Activated naive CD8-positive, alpha-beta T cell treated with anti-CD3 and anti-CD28 coated beads for 36 hours (primary cell): ENCODE measurements around the gene CORO6. TPM values are rescaled to one million over a fixed set of nuclear protein-coding genes. Genes with fewer than 3 reads are reported as not detected.
A peak's percentile ranks its signal among the peaks of the same experiment; 100 is the strongest.
"Not testable (repeated sequence)": the region's sequence is repeated elsewhere in the genome, so short reads cannot be mapped to it uniquely, and the experiment has no call there.

Source experiments
- DNase-seq: peaks from one replicate; pipeline ENCODE4 v3.0.0; 2021
- H3K27ac Mint-ChIP-seq: one replicate; pipeline ENCODE4 v1.8.0; 2022; ENCODE audit warnings: mild to moderate bottlenecking, moderate library complexity, mixed read lengths
- H3K27me3 Mint-ChIP-seq: one replicate; pipeline ENCODE4 v1.8.0; 2022; ENCODE audit warnings: mild to moderate bottlenecking, mixed read lengths
- H3K36me3 Mint-ChIP-seq: one replicate; pipeline ENCODE4 v1.8.0; 2021; ENCODE audit warnings: mild to moderate bottlenecking, mixed read lengths
- H3K4me1 Mint-ChIP-seq: one replicate; pipeline ENCODE4 v1.8.0; 2021; ENCODE audit warnings: mixed read lengths
- H3K4me3 Mint-ChIP-seq: one replicate; pipeline ENCODE4 v1.8.0; 2022; ENCODE audit warnings: mild to moderate bottlenecking, moderate library complexity, mixed read lengths
- H3K9me3 Mint-ChIP-seq: one replicate; pipeline ENCODE4 v1.8.0; 2022; ENCODE audit warnings: mixed read lengths
- total RNA-seq, 2 experiments: library from RNA; stranded (reverse); gene quantifications; one replicate each; pipeline ENCODE4 v1.2.3, GENCODE V29; 2021

CORO6 gene
- total RNA-seq = 1 to 10 TPM; 8.9 to 9.4 TPM

GRCh38 chr17:29622337-29623282, at the start of gene CORO6:
Gene CORO6 (minus strand): TSS chr17:29622912. CDS start chr17:29621421, 1,491 bp downstream.
- H3K36me3 Mint-ChIP-seq = peaks cover 9% of the 10 kb centered on the region
- no peaks in the 10 kb centered on the region for H3K27me3 Mint-ChIP-seq
- peak within 1 kb of the TSS; percentile 75 for H3K27ac Mint-ChIP-seq
- peak within 1 kb of the TSS; percentile 75 for H3K4me3 Mint-ChIP-seq
- no peaks in the 10 kb centered on the region for H3K9me3 Mint-ChIP-seq
- DNase-seq = peak; percentile 71
- H3K4me1 Mint-ChIP-seq = peaks cover 54% of the 10 kb centered on the region

GRCh38 chr17:29671661-29672060, 48.9 kb upstream of the CORO6 start:
- Mint-ChIP-seq H3K9me3 (no peaks in the 10 kb centered on the region), H3K27ac (no peak overlapping the region), H3K27me3 (no peaks in the 10 kb centered on the region), H3K36me3 (peaks cover 23% of the 10 kb centered on the region), H3K4me3 (no peak overlapping the region), H3K4me1 (peaks cover 23% of the 10 kb centered on the region)
- no peak for DNase-seq

GRCh38 chr17:29669266-29669665, 46.6 kb upstream of the CORO6 start:
- Mint-ChIP-seq H3K4me3 (no peak overlapping the region), H3K27ac (no peak overlapping the region), H3K27me3 (no peaks in the 10 kb centered on the region), H3K36me3 (peaks cover 31% of the 10 kb centered on the region), H3K4me1 (peaks cover 29% of the 10 kb centered on the region), H3K9me3 (no peaks in the 10 kb centered on the region)
- DNase-seq = no peak

- H3K4me3 Mint-ChIP-seq = no peak overlapping the region
- peaks cover 31% of the 10 kb centered on the region for H3K36me3 Mint-ChIP-seq
- peak overlapping the region; percentile 43 for H3K27ac Mint-ChIP-seq
Measured at GRCh38 chr17:29667969-29668368, 45.3 kb upstream of the CORO6 start.

GRCh38 chr17:29665481-29665810, 42.7 kb upstream of the CORO6 start:
- Mint-ChIP-seq H3K4me3 (no peak overlapping the region), H3K9me3 (peaks cover 2% of the 10 kb centered on the region), H3K27ac (peak overlapping the region; percentile 91), H3K27me3 (no peaks in the 10 kb centered on the region), H3K4me1 (peaks cover 26% of the 10 kb centered on the region), H3K36me3 (peaks cover 37% of the 10 kb centered on the region)
- DNase-seq = no peak

More at GRCh38 chr17:29667969-29668368, 45.3 kb upstream of the CORO6 start:
- Mint-ChIP-seq H3K9me3 (no peaks in the 10 kb centered on the region), H3K4me1 (peaks cover 24% of the 10 kb centered on the region), H3K27me3 (no peaks in the 10 kb centered on the region)
- no peak for DNase-seq

- Mint-ChIP-seq H3K27ac (peak overlapping the region; percentile 91), H3K9me3 (peaks cover 3% of the 10 kb centered on the region), H3K4me3 (no peak overlapping the region), H3K27me3 (no peaks in the 10 kb centered on the region), H3K36me3 (peaks cover 41% of the 10 kb centered on the region), H3K4me1 (peaks cover 27% of the 10 kb centered on the region)
- DNase-seq = no peak
Measured at GRCh38 chr17:29664743-29665480, 42.2 kb upstream of the CORO6 start.

- Mint-ChIP-seq H3K4me3 (no peak overlapping the region), H3K27me3 (no peaks in the 10 kb centered on the region), H3K4me1 (peaks cover 35% of the 10 kb centered on the region), H3K36me3 (peaks cover 41% of the 10 kb centered on the region), H3K9me3 (peaks cover 3% of the 10 kb centered on the region), H3K27ac (no peak overlapping the region)
- no peak for DNase-seq
Measured at GRCh38 chr17:29663155-29663554, 40.4 kb upstream of the CORO6 start.

- DNase-seq = no peak
- H3K36me3 Mint-ChIP-seq = peaks cover 27% of the 10 kb centered on the region
- no peaks in the 10 kb centered on the region for H3K27me3 Mint-ChIP-seq
- peaks cover 3% of the 10 kb centered on the region for H3K9me3 Mint-ChIP-seq
- H3K4me1 Mint-ChIP-seq = peaks cover 27% of the 10 kb centered on the region
- no peak overlapping the region for H3K4me3 Mint-ChIP-seq
- peak overlapping the region; percentile 2 for H3K27ac Mint-ChIP-seq
Measured at GRCh38 chr17:29661213-29661612, 38.5 kb upstream of the CORO6 start.

GRCh38 chr17:29659155-29659554, 36.4 kb upstream of the CORO6 start:
- DNase-seq = peak; percentile 27
- no peak overlapping the region for H3K4me3 Mint-ChIP-seq
- H3K9me3 Mint-ChIP-seq = peaks cover 3% of the 10 kb centered on the region
- H3K27ac Mint-ChIP-seq = peak overlapping the region; percentile 81
- H3K4me1 Mint-ChIP-seq = peaks cover 12% of the 10 kb centered on the region
- H3K27me3 Mint-ChIP-seq = no peaks in the 10 kb centered on the region
- peaks cover 18% of the 10 kb centered on the region for H3K36me3 Mint-ChIP-seq

GRCh38 chr17:29655323-29655722, 32.6 kb upstream of the CORO6 start:
- Mint-ChIP-seq H3K36me3 (peaks cover 13% of the 10 kb centered on the region), H3K27me3 (no peaks in the 10 kb centered on the region), H3K4me1 (peaks cover 11% of the 10 kb centered on the region), H3K9me3 (peaks cover under 1% of the 10 kb centered on the region), H3K27ac (no peak overlapping the region), H3K4me3 (no peak overlapping the region)
- DNase-seq = no peak

- H3K9me3 Mint-ChIP-seq = no peaks in the 10 kb centered on the region
- no peak overlapping the region for H3K27ac Mint-ChIP-seq
- H3K27me3 Mint-ChIP-seq = no peaks in the 10 kb centered on the region
- H3K4me3 Mint-ChIP-seq = no peak overlapping the region
- H3K4me1 Mint-ChIP-seq = peaks cover 7% of the 10 kb centered on the region
- no peak for DNase-seq
- H3K36me3 Mint-ChIP-seq = peaks cover 10% of the 10 kb centered on the region
Measured at GRCh38 chr17:29653995-29654714, 31.4 kb upstream of the CORO6 start.

- Mint-ChIP-seq H3K27ac (no peak overlapping the region), H3K36me3 (peaks cover 15% of the 10 kb centered on the region), H3K9me3 (no peaks in the 10 kb centered on the region), H3K4me1 (peaks cover 2% of the 10 kb centered on the region), H3K4me3 (no peak overlapping the region), H3K27me3 (no peaks in the 10 kb centered on the region)
- no peak for DNase-seq
Measured at GRCh38 chr17:29652976-29653375, 30.3 kb upstream of the CORO6 start.

GRCh38 chr17:29651913-29652312, 29.2 kb upstream of the CORO6 start:
- H3K9me3 Mint-ChIP-seq, H3K4me1 Mint-ChIP-seq, DNase-seq, H3K27me3 Mint-ChIP-seq, H3K27ac Mint-ChIP-seq, H3K4me3 Mint-ChIP-seq: not testable (repeated sequence)
- H3K36me3 Mint-ChIP-seq = peaks cover 17% of the 10 kb centered on the region

GRCh38 chr17:29650396-29650795, 27.7 kb upstream of the CORO6 start:
- H3K4me3 Mint-ChIP-seq = no peak overlapping the region
- H3K27ac Mint-ChIP-seq = no peak overlapping the region
- H3K27me3 Mint-ChIP-seq = no peaks in the 10 kb centered on the region
- no peaks in the 10 kb centered on the region for H3K9me3 Mint-ChIP-seq
- H3K4me1 Mint-ChIP-seq = peaks cover 11% of the 10 kb centered on the region
- peaks cover 18% of the 10 kb centered on the region for H3K36me3 Mint-ChIP-seq
- DNase-seq = no peak

- DNase-seq = no peak
- peaks cover 18% of the 10 kb centered on the region for H3K4me1 Mint-ChIP-seq
- peaks cover 24% of the 10 kb centered on the region for H3K36me3 Mint-ChIP-seq
- H3K27ac Mint-ChIP-seq = peak overlapping the region; percentile 12
- H3K27me3 Mint-ChIP-seq = no peaks in the 10 kb centered on the region
- no peaks in the 10 kb centered on the region for H3K9me3 Mint-ChIP-seq
- no peak overlapping the region for H3K4me3 Mint-ChIP-seq
Measured at GRCh38 chr17:29649359-29649758, 26.6 kb upstream of the CORO6 start.
